H9 (cell line): ENCODE results near the gene SKIL. TPM values are rescaled to one million over a fixed set of nuclear protein-coding genes. Genes with fewer than 3 reads are reported as not detected.
A peak's percentile ranks its signal among the peaks of the same experiment; 100 is the strongest.

Experiments
- DNase-seq: peaks from one replicate; pipeline ENCODE4 v3.0.0-alpha.2; 2017
- H2AFZ ChIP-seq: one replicate; pipeline ENCODE4 v1.6.1; 2013; ENCODE audit warnings: mild to moderate bottlenecking, low read length, control low read depth, moderate library complexity
- H2AK5ac ChIP-seq: 2 replicates; pipeline ENCODE4 v1.6.1; 2013; ENCODE audit warnings: low read length, control low read depth, mixed read lengths; ENCODE audit not compliant: insufficient read length
- H2BK120ac ChIP-seq: one replicate; pipeline ENCODE4 v1.6.1; 2013; ENCODE audit warnings: low read depth, mild to moderate bottlenecking, low read length, control low read depth, inconsistent platforms; ENCODE audit not compliant: poor library complexity, severe bottlenecking
- H2BK12ac ChIP-seq: 2 replicates; pipeline ENCODE4 v1.6.1; 2013; ENCODE audit warnings: low read length, control low read depth, mixed read lengths, low read depth; ENCODE audit not compliant: insufficient read length
- H2BK15ac ChIP-seq: 2 replicates; pipeline ENCODE4 v1.6.1; 2013; ENCODE audit warnings: low read depth, low read length, control low read depth
- H2BK20ac ChIP-seq: one replicate; pipeline ENCODE4 v1.6.1; 2013; ENCODE audit warnings: low read depth, mild to moderate bottlenecking, low read length, control low read depth, inconsistent platforms; ENCODE audit not compliant: poor library complexity, severe bottlenecking
- H2BK5ac ChIP-seq: 2 replicates; pipeline ENCODE4 v1.6.1; 2013; ENCODE audit warnings: low read length, control low read depth, mixed read lengths; ENCODE audit not compliant: insufficient read length
- H3K14ac ChIP-seq: 2 replicates; pipeline ENCODE4 v1.6.1; 2013; ENCODE audit warnings: low read length, control low read depth; ENCODE audit not compliant: insufficient read depth
- H3K18ac ChIP-seq: 2 replicates; pipeline ENCODE4 v1.6.1; 2013; ENCODE audit warnings: low read depth, mild to moderate bottlenecking, mixed read lengths, low read length, control low read depth; ENCODE audit not compliant: insufficient read length
- H3K23ac ChIP-seq: 2 replicates; pipeline ENCODE4 v1.6.1; 2013; ENCODE audit warnings: low read length, control low read depth, mixed read lengths, low read depth; ENCODE audit not compliant: insufficient read length
- H3K23me2 ChIP-seq: 2 replicates; pipeline ENCODE4 v1.6.1; 2013; ENCODE audit warnings: low read depth, mild to moderate bottlenecking, mixed read lengths, low read length, control low read depth; ENCODE audit not compliant: insufficient read length, poor library complexity, severe bottlenecking
- H3K27ac ChIP-seq: 2 replicates; pipeline ENCODE4 v1.5.1; 2013; ENCODE audit warnings: low read length, control low read depth, mixed read lengths, low read depth; ENCODE audit not compliant: insufficient read length
- H3K27me3 ChIP-seq: 2 replicates; pipeline ENCODE4 v1.6.1; 2013; ENCODE audit warnings: low read length, control low read depth, inconsistent platforms; ENCODE audit not compliant: insufficient read depth
- H3K4ac ChIP-seq: 2 replicates; pipeline ENCODE4 v1.6.1; 2013; ENCODE audit warnings: low read depth, mild to moderate bottlenecking, control low read depth, inconsistent platforms, low read length, moderate library complexity
- H3K4me1 ChIP-seq: 2 replicates; pipeline ENCODE4 v1.6.1; 2013; ENCODE audit warnings: low read length, control low read depth, inconsistent platforms; ENCODE audit not compliant: insufficient read depth
- H3K4me2 ChIP-seq: 2 replicates; pipeline ENCODE4 v1.6.1; 2013; ENCODE audit warnings: low read length, control low read depth, mixed read lengths; ENCODE audit not compliant: insufficient read length, insufficient read depth
- H3K56ac ChIP-seq: 2 replicates; pipeline ENCODE4 v1.6.1; 2013; ENCODE audit warnings: low read depth, mild to moderate bottlenecking, mixed read lengths, low read length, control low read depth; ENCODE audit not compliant: insufficient read length
- H3K79me1 ChIP-seq: 2 replicates; pipeline ENCODE4 v1.6.1; 2013; ENCODE audit warnings: low read depth, mild to moderate bottlenecking, moderate library complexity, low read length, control low read depth, inconsistent platforms; ENCODE audit not compliant: insufficient read depth, poor library complexity, severe bottlenecking
- H3K79me2 ChIP-seq: 2 replicates; pipeline ENCODE4 v1.6.1; 2013; ENCODE audit warnings: low read length, control low read depth, inconsistent platforms; ENCODE audit not compliant: insufficient read depth
- H3K9ac ChIP-seq: 2 replicates; pipeline ENCODE4 v1.6.1; 2013; ENCODE audit warnings: low read length, control low read depth, mixed read lengths; ENCODE audit not compliant: insufficient read length; ENCODE audit errors: extremely low read depth
- H3K9me3 ChIP-seq: one replicate; pipeline ENCODE4 v1.6.1; 2013; ENCODE audit warnings: low read depth, low read length, inconsistent platforms; ENCODE audit not compliant: control insufficient read depth
- H3T11ph ChIP-seq: one replicate; pipeline ENCODE4 v1.6.1; 2013; ENCODE audit warnings: mild to moderate bottlenecking, low read length, control low read depth, inconsistent platforms
- H4K20me1 ChIP-seq: one replicate; pipeline ENCODE4 v1.6.1; 2013; ENCODE audit not compliant: control insufficient read depth, insufficient read length, insufficient read depth
- H4K5ac ChIP-seq: 2 replicates; pipeline ENCODE4 v1.6.1; 2013; ENCODE audit warnings: low read depth, mild to moderate bottlenecking, mixed read lengths, low read length, control low read depth; ENCODE audit not compliant: insufficient read length
- H4K8ac ChIP-seq: replicated peaks from 2 replicates; pipeline ENCODE4 v1.6.1; 2013; ENCODE audit warnings: low read length, control low read depth, mixed read lengths, low read depth; ENCODE audit not compliant: insufficient read length
- H4K91ac ChIP-seq: 2 replicates; pipeline ENCODE4 v1.6.1; 2013; ENCODE audit warnings: low read depth, mild to moderate bottlenecking, moderate library complexity, mixed read lengths, low read length, control low read depth; ENCODE audit not compliant: insufficient read length
- H3K27ac Mint-ChIP-seq, 3 experiments: 2 replicates in 2 of 3; 3 replicates in 1 of 3; pipeline ENCODE4 v1.8.0; 2020 to 2021; ENCODE audit warnings: mixed read lengths in 3 of 3, mild to moderate bottlenecking in 1 of 3, moderate library complexity in 1 of 3
- H3K27me3 Mint-ChIP-seq: 2 replicates; pipeline ENCODE4 v1.8.0; 2021; ENCODE audit warnings: low read depth, mild to moderate bottlenecking, moderate library complexity, mixed read lengths
- H3K36me3 Mint-ChIP-seq, 3 experiments: 2 replicates in 2 of 3; 3 replicates in 1 of 3; pipeline ENCODE4 v1.8.0; 2020 to 2021; ENCODE audit warnings: low read depth in 3 of 3, mixed read lengths in 3 of 3; ENCODE audit not compliant: insufficient read depth in 1 of 3
- H3K4me1 Mint-ChIP-seq, 2 experiments: 2 replicates each; pipeline ENCODE4 v1.8.0; 2020; ENCODE audit warnings: mixed read lengths in 2 of 2
- H3K4me3 Mint-ChIP-seq, 2 experiments: 2 replicates in 1 of 2; 3 replicates in 1 of 2; pipeline ENCODE4 v1.8.0; 2020 to 2021; ENCODE audit warnings: mild to moderate bottlenecking in 2 of 2, mixed read lengths in 2 of 2, moderate library complexity in 1 of 2
- H3K9me3 Mint-ChIP-seq, 2 experiments: 2 replicates in 1 of 2; 3 replicates in 1 of 2; pipeline ENCODE4 v1.8.0; 2020; ENCODE audit warnings: mild to moderate bottlenecking in 2 of 2, mixed read lengths in 2 of 2, moderate library complexity in 1 of 2
- WGBS: extraction: QIAGEN DNeasy Blood & Tissue Kit; methylation state at CpG from one replicate; pipeline ENCODE4 v1.1.7; 2013; ENCODE audit warnings: missing lambda C conversion rate, low lambda C conversion rate, mixed read lengths; ENCODE audit not compliant: insufficient read length; ENCODE audit errors: extremely low coverage; 5-methylcytosine and 5-hydroxymethylcytosine counted together
- total RNA-seq: library from RNA; stranded (reverse); gene quantifications from 2 replicates; pipeline ENCODE4 v1.2.1, GENCODE V29; 2021
- TF ChIP-seq, protein P1 (sequence below): fragments of 200-600 bp; sonication (generic); conservative IDR thresholded peaks from 3 replicates; pipeline ENCODE4 v1.8.0; 2021; ENCODE audit warnings: antibody characterized with exemption, mild to moderate bottlenecking

The SKIL gene
- total RNA-seq, 1 experiment from 2014 or later = 170 TPM

DNA sequence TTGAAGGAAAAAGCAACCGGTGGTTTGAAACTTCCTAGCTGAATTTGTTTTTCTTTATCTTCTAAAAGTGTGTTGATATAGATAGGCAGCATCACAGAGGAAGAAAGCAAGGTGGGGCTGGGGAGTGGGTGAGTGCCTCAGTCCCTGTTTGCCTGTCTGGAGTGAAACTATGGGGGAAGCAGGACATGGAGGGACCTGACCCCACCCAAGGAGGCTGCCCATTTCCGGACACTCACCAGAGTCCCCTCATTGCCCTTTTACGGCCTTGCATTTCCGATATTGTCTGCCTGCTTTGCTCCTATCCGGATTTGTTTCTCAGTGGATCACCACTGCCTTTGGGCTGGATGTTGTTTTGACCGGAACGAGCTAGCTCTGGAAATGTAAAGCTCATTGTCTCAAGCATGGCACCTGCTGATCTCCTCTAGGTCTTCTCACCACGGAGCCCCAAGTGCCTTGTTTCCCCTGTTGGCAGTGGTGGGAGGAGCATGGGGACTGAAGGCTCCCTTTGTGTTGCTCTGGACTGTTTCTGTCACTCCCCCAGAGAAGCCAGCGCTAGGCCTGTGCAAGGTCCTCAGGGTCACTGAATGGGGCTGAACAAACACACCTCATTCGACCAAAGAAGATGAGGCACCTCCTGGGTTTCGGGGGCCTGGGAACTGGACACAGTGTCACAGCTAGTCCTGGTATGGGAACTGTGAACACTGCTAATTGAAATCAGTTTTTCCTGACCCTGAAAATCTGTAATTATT is 68.2 kb downstream of the SKIL start:
- Mint-ChIP-seq H3K9me3 (no peaks in the 10 kb centered on the region), H3K27ac (peak overlapping the region in 2 of 3 experiments; percentile 86 to 94; a peak in 5 of 7 replicates), H3K36me3 (peaks cover 0 to 7% (median 0%) of the 10 kb centered on the region in 3 experiments; a peak in 3 of 7 replicates), H3K4me1 (peaks cover 15 to 26% of the 10 kb centered on the region in 2 experiments), H3K4me3 (peak overlapping the region in 1 of 2 experiments; percentile 51; a peak in 2 of 5 replicates), H3K27me3 (peaks cover 14% of the 10 kb centered on the region)
- Histone ChIP-seq H3K79me2 (no peaks in the 10 kb centered on the region), H3K4me1 (no peaks in the 10 kb centered on the region), H3K27ac (no peak overlapping the region), H3K79me1 (no peaks in the 10 kb centered on the region), H2BK120ac (no peak overlapping the region), H3K14ac (no peak overlapping the region), H3K23ac (no peak overlapping the region), H4K20me1 (no peaks in the 10 kb centered on the region), H4K91ac (no peak overlapping the region), H3K9ac (no peak overlapping the region), H2BK15ac (no peak overlapping the region), H3K18ac (no peak overlapping the region), H2AK5ac (no peak overlapping the region), H2AFZ (no peak overlapping the region), H3K23me2 (no peaks in the 10 kb centered on the region), H2BK5ac (no peak overlapping the region), H2BK12ac (no peak overlapping the region), H3K27me3 (no peaks in the 10 kb centered on the region; the same call in 1 of the 2 replicates), H3T11ph (no peak overlapping the region), H3K4me2 (no peak overlapping the region), H3K9me3 (no peaks in the 10 kb centered on the region), H4K8ac (no peak overlapping the region), H2BK20ac (no peak overlapping the region), H4K5ac (no peak overlapping the region), H3K56ac (no peak overlapping the region), H3K4ac (no peak overlapping the region)
- DNase-seq = no peak
- TF ChIP-seq, protein P1, sequence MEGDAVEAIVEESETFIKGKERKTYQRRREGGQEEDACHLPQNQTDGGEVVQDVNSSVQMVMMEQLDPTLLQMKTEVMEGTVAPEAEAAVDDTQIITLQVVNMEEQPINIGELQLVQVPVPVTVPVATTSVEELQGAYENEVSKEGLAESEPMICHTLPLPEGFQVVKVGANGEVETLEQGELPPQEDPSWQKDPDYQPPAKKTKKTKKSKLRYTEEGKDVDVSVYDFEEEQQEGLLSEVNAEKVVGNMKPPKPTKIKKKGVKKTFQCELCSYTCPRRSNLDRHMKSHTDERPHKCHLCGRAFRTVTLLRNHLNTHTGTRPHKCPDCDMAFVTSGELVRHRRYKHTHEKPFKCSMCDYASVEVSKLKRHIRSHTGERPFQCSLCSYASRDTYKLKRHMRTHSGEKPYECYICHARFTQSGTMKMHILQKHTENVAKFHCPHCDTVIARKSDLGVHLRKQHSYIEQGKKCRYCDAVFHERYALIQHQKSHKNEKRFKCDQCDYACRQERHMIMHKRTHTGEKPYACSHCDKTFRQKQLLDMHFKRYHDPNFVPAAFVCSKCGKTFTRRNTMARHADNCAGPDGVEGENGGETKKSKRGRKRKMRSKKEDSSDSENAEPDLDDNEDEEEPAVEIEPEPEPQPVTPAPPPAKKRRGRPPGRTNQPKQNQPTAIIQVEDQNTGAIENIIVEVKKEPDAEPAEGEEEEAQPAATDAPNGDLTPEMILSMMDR = no peak
- no CpG with 5 or more reads among the region's 11 CpGs for WGBS
